Measurements from ENCODE around the gene TSPO2. TPM values are rescaled to one million over a fixed set of nuclear protein-coding genes. Genes with fewer than 3 reads are reported as not detected.

The TSPO2 gene
- total RNA-seq, 1 experiment from 2014 or later, result not detected

DNA sequence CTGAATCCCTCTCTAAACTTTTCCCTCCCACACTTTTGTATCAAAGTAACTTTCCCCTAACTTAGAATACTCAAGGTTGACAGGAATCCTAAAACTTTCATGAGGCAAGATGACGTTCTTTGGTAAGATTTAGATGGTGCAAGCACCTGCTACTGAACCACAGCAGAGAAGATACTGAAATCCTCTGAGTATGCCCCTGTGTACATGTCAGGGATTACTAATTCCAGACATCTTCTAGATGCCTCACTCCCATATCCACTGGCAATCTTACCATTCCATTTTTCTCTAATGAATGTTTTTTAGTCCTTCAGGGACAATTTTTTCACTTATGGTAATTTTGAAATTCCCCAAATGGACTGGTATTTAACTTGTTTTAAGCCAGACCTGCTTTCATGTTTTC, 19.8 kb downstream of the TSPO2 start:
- no peaks in the 10 kb centered on the region for H3K4me1 ChIP-seq (replicated peaks; ENCODE audit: insufficient read depth)
- CTCF ChIA-PET, result no interaction called here

DNA sequence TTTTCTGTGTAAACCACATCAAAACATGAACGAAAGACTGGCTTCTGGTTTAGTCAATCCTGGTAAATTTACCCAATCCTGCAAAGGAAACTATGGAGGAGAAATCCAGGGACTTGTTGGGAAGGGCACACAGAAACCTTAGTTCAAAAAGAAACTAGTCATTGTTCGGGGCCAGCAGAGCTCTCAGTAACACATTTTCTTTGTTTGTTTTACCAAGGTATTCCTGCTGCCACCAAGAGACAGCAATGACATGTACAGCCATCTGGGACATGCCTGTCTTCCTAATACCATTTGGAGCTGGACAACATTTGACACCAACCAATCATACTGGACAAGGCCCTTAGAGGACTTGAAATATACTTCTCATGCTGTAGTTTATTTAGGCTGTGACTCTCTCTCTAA, 21.6 kb downstream of the TSPO2 start:
- no peak overlapping the region for H3K27ac ChIP-seq
- no peak for DNase-seq
- intact Hi-C loops (cut with micrococcal nuclease; ENCODE audit: unreplicated experiment), result loop anchor here (10.0 kb wide), 2 partner anchors 739 to 1689 kb away; no protein-coding TSS in a partner anchor

More for the DNA sequence above, 19.8 kb downstream of the TSPO2 start:
- POLR2A ChIA-PET (ENCODE audit: unreplicated experiment), result no interaction called here
- no peaks in the 10 kb centered on the region for H3K9me3 ChIP-seq (ENCODE audit: insufficient read depth, low read depth)
- DNase-seq, result no peak
- no peak overlapping the region for H3K27ac ChIP-seq
- TF ChIP-seq, protein P1, sequence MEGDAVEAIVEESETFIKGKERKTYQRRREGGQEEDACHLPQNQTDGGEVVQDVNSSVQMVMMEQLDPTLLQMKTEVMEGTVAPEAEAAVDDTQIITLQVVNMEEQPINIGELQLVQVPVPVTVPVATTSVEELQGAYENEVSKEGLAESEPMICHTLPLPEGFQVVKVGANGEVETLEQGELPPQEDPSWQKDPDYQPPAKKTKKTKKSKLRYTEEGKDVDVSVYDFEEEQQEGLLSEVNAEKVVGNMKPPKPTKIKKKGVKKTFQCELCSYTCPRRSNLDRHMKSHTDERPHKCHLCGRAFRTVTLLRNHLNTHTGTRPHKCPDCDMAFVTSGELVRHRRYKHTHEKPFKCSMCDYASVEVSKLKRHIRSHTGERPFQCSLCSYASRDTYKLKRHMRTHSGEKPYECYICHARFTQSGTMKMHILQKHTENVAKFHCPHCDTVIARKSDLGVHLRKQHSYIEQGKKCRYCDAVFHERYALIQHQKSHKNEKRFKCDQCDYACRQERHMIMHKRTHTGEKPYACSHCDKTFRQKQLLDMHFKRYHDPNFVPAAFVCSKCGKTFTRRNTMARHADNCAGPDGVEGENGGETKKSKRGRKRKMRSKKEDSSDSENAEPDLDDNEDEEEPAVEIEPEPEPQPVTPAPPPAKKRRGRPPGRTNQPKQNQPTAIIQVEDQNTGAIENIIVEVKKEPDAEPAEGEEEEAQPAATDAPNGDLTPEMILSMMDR (conservative IDR thresholded peaks at IDR 0.05), result no peak
- TF ChIP-seq EZH2 (IDR thresholded peaks at IDR 0.05; ENCODE audit: low read depth), result no peak
- intact Hi-C loops (cut with micrococcal nuclease; ENCODE audit: unreplicated experiment), result loop anchor here (10.0 kb wide), 2 partner anchors 737 to 1687 kb away; no protein-coding TSS in a partner anchor
- H3K9me2 ChIP-seq (ENCODE audit: insufficient read depth), result no peaks in the 10 kb centered on the region
- H3K4me3 ChIP-seq, result no peak overlapping the region
- no peaks in the 10 kb centered on the region; the same call in 1 of the 2 replicates for H3F3A ChIP-seq (ENCODE audit: insufficient read depth, low read depth)
- no TSS peak for BruUV-seq (replicated peaks)
- H4K20me1 ChIP-seq (ENCODE audit: insufficient read depth), result 0 out of 2 replicates have a peak, but pooled peaks cover 4% of the 10 kb centered on the region
- H3K79me2 ChIP-seq (ENCODE audit: low read depth), result no peaks in the 10 kb centered on the region
- no peak overlapping the region for H2AFZ ChIP-seq
- H3K4me2 ChIP-seq, result no peak overlapping the region
- H3K27me3 ChIP-seq (ENCODE audit: insufficient read depth, low read depth), result no peaks in the 10 kb centered on the region
- no peaks in the 10 kb centered on the region for H3K36me3 ChIP-seq (ENCODE audit: low read depth)

DNA sequence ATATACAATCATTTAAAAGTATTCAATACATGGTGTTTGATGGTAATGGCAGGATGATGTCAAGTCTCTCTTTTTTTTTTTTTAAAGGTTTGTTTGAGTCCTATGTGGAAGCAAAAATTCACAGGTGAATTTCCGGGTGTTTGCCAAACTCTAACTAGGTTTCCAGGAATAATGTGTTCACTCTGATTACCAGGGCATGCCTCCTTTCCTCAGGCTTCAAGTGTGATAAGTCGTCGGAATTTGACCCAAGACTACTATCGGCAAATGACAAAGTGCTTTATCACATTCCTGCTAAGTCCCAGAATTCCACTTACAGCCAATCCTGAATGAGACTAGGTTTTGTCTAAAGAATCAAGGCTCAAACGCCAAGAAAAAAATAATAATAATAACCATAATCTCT, 22.6 kb downstream of the TSPO2 start:
- H3K4me2 ChIP-seq, result no peak overlapping the region
- CTCF ChIA-PET, result no interaction called here
- no peak overlapping the region for H3K27ac ChIP-seq
- no peaks in the 10 kb centered on the region for H3K36me3 ChIP-seq (ENCODE audit: low read depth)
- intact Hi-C loops (cut with micrococcal nuclease; ENCODE audit: unreplicated experiment), result loop anchor here (5.0 to 10.0 kb wide), 3 partner anchors 38 to 1690 kb away; no protein-coding TSS in a partner anchor
- no peaks in the 10 kb centered on the region for H3K27me3 ChIP-seq (ENCODE audit: insufficient read depth, low read depth)
- no peak overlapping the region for H3K4me3 ChIP-seq
- no peak for TF ChIP-seq EZH2 (IDR thresholded peaks at IDR 0.05; ENCODE audit: low read depth)
- TF ChIP-seq, protein P1 (conservative IDR thresholded peaks at IDR 0.05), result no peak
- H3K79me2 ChIP-seq (ENCODE audit: low read depth), result no peaks in the 10 kb centered on the region; the same call in 1 of the 2 replicates
- H3F3A ChIP-seq (ENCODE audit: insufficient read depth, low read depth), result peaks cover 8% of the 10 kb centered on the region; the same call in 1 of the 2 replicates
- POLR2A ChIA-PET (ENCODE audit: unreplicated experiment), result no interaction called here
- H3K9me3 ChIP-seq (ENCODE audit: insufficient read depth, low read depth), result no peaks in the 10 kb centered on the region
- BruUV-seq (replicated peaks), result no TSS peak
- no peak for DNase-seq
- no peak overlapping the region for H2AFZ ChIP-seq
- H3K9me2 ChIP-seq (ENCODE audit: insufficient read depth), result no peaks in the 10 kb centered on the region
- H3K4me1 ChIP-seq (replicated peaks; ENCODE audit: insufficient read depth), result peaks cover 1% of the 10 kb centered on the region; the same call in 1 of the 2 replicates
- 0 out of 2 replicates have a peak, but pooled peaks cover 4% of the 10 kb centered on the region for H4K20me1 ChIP-seq (ENCODE audit: insufficient read depth)

More for the DNA sequence above, 21.6 kb downstream of the TSPO2 start:
- ChIA-PET CTCF (no interaction called here), POLR2A (ENCODE audit: unreplicated experiment) (no interaction called here)
- Histone ChIP-seq H3K9me2 (ENCODE audit: insufficient read depth) (no peaks in the 10 kb centered on the region), H4K20me1 (ENCODE audit: insufficient read depth) (0 out of 2 replicates have a peak, but pooled peaks cover 4% of the 10 kb centered on the region), H3K36me3 (ENCODE audit: low read depth) (no peaks in the 10 kb centered on the region), H3K4me2 (no peak overlapping the region), H3K4me1 (replicated peaks; ENCODE audit: insufficient read depth) (no peaks in the 10 kb centered on the region), H3K9me3 (ENCODE audit: insufficient read depth, low read depth) (no peaks in the 10 kb centered on the region), H2AFZ (no peak overlapping the region), H3K27me3 (ENCODE audit: insufficient read depth, low read depth) (no peaks in the 10 kb centered on the region), H3F3A (ENCODE audit: insufficient read depth, low read depth) (peaks cover 8% of the 10 kb centered on the region; the same call in 1 of the 2 replicates), H3K4me3 (no peak overlapping the region), H3K79me2 (ENCODE audit: low read depth) (no peaks in the 10 kb centered on the region)
- TF ChIP-seq, protein P1 (conservative IDR thresholded peaks at IDR 0.05), result no peak
- TF ChIP-seq EZH2 (IDR thresholded peaks at IDR 0.05; ENCODE audit: low read depth), result no peak
- BruUV-seq (replicated peaks), result no TSS peak

All from PC-9 (cell line).